Measurements from ENCODE around the gene CRADD. TPM values are rescaled to one million over a fixed set of nuclear protein-coding genes. Genes with fewer than 3 reads are reported as not detected.

The CRADD gene
- total RNA-seq, 1 experiment from 2014 or later = 9.6 TPM

- Histone ChIP-seq H3K36me3 (replicated peaks; ENCODE audit: control insufficient read depth, insufficient read depth, low read length) (no peaks in the 10 kb centered on the region), H3K27me3 (ENCODE audit: control insufficient read depth, insufficient read depth, low read length) (no peaks in the 10 kb centered on the region), H3K4me3 (ENCODE audit: insufficient read depth, low read depth, low read length) (no peak overlapping the region)
- DNase-seq = no peak
These were observed 50.1 kb downstream of the CRADD start for GRCh38 chr12:93727195-93727811.

DNA sequence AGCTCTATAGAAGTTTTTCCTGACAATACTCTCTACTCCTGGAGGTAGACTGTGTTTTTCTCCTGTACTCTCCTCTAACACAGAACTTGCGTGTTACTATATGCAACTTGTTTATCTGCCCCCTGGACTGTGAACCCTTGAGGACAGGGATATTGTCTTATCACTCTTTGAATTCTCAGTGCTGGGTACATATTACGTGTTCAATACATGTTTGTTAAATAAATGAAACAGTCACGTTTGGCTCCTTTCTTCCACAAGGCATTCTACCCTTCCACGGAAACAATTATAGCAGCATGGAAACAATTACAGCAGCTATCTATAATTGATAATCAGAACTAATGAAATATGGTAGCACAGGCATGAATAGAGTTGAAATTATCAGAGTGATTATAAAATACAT, 50.7 kb downstream of the CRADD start:
- Histone ChIP-seq H3K36me3 (replicated peaks; ENCODE audit: control insufficient read depth, insufficient read depth, low read length) (no peaks in the 10 kb centered on the region), H3K4me3 (ENCODE audit: insufficient read depth, low read depth, low read length) (no peak overlapping the region), H3K27me3 (ENCODE audit: control insufficient read depth, insufficient read depth, low read length) (no peaks in the 10 kb centered on the region)
- no peak for DNase-seq

DNA sequence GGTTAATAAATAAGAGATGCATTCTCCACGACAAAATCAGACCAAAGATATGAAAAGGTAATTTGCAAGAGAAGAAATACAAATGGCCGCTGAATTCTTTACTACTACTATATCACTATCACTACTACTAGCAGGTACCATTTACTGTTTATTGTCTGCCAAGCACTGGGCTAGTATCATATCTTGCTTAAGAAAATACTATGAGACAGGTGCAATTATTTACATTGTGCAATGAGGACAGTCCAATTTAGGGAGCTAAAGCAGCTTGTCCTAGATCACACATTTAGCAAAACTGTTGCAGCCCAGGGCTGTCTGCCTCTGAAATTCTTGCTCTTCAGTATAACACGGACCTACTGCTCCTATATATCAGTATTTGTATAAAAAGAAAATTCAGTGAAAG, 52.8 kb downstream of the CRADD start:
- no peaks in the 10 kb centered on the region for H3K27me3 ChIP-seq (ENCODE audit: control insufficient read depth, insufficient read depth, low read length)
- DNase-seq = no peak
- no peaks in the 10 kb centered on the region for H3K36me3 ChIP-seq (replicated peaks; ENCODE audit: control insufficient read depth, insufficient read depth, low read length)
- no peak overlapping the region for H3K4me3 ChIP-seq (ENCODE audit: insufficient read depth, low read depth, low read length)

DNA sequence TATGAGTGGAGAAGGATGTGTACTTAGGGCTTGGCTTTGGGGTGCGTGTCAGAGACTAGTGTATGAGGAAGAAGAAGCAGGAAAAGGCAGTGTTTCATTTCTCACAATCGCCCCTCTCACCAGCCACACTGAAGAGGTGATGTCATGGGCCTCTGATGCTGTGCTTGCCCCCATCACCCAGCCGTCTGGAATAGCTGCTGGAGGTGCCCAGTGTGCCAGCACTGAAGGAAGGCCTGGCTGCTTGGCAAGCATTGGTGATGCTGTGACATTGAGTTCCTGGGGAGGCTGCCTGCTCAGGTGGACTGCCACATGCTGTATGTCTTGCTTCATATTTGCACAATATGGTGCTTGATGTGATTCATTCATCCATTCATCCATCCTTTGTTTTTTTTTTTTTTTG, 56.2 kb downstream of the CRADD start:
- no peak for DNase-seq
- H3K27me3 ChIP-seq (ENCODE audit: control insufficient read depth, insufficient read depth, low read length) = no peaks in the 10 kb centered on the region
- no peaks in the 10 kb centered on the region for H3K36me3 ChIP-seq (replicated peaks; ENCODE audit: control insufficient read depth, insufficient read depth, low read length)
- no peak overlapping the region for H3K4me3 ChIP-seq (ENCODE audit: insufficient read depth, low read depth, low read length)

DNA sequence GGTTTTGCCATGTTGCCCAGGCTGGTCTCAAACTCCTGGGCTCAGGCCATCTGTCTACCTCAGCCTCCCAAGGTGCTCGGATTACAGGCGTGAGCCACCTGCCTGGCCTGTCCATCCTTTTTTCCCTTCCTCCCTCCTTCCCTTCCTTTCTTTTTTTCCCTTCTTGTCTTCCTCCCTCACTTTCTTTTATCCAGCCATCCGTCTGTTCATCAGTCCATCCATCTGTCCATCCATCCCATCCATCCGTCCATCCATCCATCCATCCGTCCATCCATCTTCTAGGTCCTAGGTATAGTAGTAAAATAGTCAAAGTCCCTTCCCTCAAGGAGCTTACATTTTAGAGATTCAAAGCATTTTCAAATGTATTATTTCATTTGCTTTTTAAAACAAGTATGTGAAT, 56.8 kb downstream of the CRADD start:
- Histone ChIP-seq H3K36me3 (replicated peaks; ENCODE audit: control insufficient read depth, insufficient read depth, low read length) (no peaks in the 10 kb centered on the region), H3K27me3 (ENCODE audit: control insufficient read depth, insufficient read depth, low read length) (no peaks in the 10 kb centered on the region), H3K4me3 (ENCODE audit: insufficient read depth, low read depth, low read length) (no peak overlapping the region)
- no peak for DNase-seq

DNA sequence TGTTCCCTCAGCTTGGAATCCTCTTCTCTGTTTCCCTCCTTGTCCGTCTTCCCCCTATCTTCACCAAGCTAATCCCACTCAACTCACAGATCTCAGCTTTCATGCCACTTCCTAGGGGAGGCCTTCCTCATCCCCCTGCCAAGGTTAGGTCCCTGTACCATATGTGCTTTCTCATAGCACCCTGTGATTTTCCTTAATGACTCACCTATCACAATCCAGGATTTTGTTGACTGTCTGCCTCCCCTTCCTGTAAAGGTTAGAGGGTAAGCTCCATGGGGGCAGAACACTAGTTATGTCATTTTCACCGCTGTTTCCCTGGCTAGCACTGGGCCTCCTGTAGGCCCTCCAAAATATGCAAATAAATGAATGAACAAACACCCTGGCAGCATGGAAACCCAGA, 57.6 kb downstream of the CRADD start:
- DNase-seq = no peak
- Histone ChIP-seq H3K4me3 (ENCODE audit: insufficient read depth, low read depth, low read length) (no peak overlapping the region), H3K27me3 (ENCODE audit: control insufficient read depth, insufficient read depth, low read length) (no peaks in the 10 kb centered on the region), H3K36me3 (replicated peaks; ENCODE audit: control insufficient read depth, insufficient read depth, low read length) (no peaks in the 10 kb centered on the region)

- no peaks in the 10 kb centered on the region for H3K27me3 ChIP-seq (ENCODE audit: control insufficient read depth, insufficient read depth, low read length)
- H3K36me3 ChIP-seq (replicated peaks; ENCODE audit: control insufficient read depth, insufficient read depth, low read length) = no peaks in the 10 kb centered on the region
These were observed 59.5 kb downstream of the CRADD start for GRCh38 chr12:93736640-93737178.

DNA sequence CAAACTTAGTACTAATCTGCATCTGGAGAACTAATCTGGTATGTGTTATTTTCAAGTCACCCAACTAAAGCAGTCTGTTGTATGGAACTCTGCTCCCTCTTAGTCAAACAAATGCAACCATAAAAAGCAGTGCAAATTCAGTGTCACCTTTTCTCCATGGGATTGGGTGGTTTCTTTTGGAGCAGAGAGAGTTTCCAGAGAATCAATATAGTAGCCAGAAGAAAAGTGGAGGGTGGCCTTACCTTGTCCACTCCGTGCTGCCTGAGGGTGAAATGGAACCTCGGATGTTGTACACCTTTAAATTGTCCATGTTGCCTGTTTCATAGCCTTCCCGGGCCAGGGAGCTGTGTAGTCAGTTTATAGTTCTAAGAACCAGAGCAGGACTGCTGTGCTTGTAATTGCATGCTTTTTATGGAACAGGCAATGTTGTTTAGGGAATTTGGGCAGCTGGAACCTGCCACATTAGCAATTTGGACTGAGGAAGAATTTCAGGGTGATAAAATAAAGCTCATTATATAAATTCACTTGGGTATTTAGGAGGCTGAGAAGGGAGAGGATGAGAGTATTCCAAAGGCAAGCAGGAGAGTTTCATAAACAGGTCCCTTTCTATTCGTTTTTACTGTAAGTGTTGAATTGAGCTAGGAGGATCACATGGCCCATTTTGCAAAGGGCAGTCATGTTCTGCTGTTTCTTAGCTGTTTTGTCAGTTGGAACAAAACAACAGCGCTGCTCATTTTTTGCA, 60.5 kb downstream of the CRADD start:
- DNase-seq = no peak
- H3K36me3 ChIP-seq (replicated peaks; ENCODE audit: control insufficient read depth, insufficient read depth, low read length) = no peaks in the 10 kb centered on the region
- no peak overlapping the region for H3K4me3 ChIP-seq (ENCODE audit: insufficient read depth, low read depth, low read length)
- no peaks in the 10 kb centered on the region for H3K27me3 ChIP-seq (ENCODE audit: control insufficient read depth, insufficient read depth, low read length)

More at GRCh38 chr12:93736640-93737178, 59.5 kb downstream of the CRADD start:
- no peak overlapping the region for H3K4me3 ChIP-seq (ENCODE audit: insufficient read depth, low read depth, low read length)
- no peak for DNase-seq

- Histone ChIP-seq H3K36me3 (replicated peaks; ENCODE audit: control insufficient read depth, insufficient read depth, low read length) (no peaks in the 10 kb centered on the region), H3K27me3 (ENCODE audit: control insufficient read depth, insufficient read depth, low read length) (no peaks in the 10 kb centered on the region), H3K4me3 (ENCODE audit: insufficient read depth, low read depth, low read length) (no peak overlapping the region)
- no peak for DNase-seq
These were observed 61.3 kb downstream of the CRADD start for GRCh38 chr12:93738199-93739058.

DNA sequence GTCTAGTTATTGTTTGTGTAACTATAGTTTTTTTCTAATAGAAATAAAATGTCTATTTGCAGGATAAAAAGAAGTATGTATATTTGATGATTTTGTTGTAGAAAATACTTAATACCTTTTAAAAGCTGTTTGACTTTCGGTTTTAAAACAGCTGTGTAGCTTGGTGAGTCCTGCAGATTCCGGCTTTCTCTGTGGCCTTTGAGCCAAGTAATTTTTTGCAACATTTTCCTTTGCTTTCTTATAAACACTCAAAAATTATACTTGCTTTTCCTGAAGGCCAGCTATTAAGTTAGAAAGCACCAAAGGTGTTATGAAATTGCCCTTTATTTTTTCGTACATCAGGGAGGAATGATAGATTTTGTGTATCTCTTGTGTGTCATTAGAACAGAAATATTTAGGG, 63.6 kb downstream of the CRADD start:
- Histone ChIP-seq H3K4me3 (ENCODE audit: insufficient read depth, low read depth, low read length) (no peak overlapping the region), H3K36me3 (replicated peaks; ENCODE audit: control insufficient read depth, insufficient read depth, low read length) (no peaks in the 10 kb centered on the region), H3K27me3 (ENCODE audit: control insufficient read depth, insufficient read depth, low read length) (no peaks in the 10 kb centered on the region)
- no peak for DNase-seq

DNA sequence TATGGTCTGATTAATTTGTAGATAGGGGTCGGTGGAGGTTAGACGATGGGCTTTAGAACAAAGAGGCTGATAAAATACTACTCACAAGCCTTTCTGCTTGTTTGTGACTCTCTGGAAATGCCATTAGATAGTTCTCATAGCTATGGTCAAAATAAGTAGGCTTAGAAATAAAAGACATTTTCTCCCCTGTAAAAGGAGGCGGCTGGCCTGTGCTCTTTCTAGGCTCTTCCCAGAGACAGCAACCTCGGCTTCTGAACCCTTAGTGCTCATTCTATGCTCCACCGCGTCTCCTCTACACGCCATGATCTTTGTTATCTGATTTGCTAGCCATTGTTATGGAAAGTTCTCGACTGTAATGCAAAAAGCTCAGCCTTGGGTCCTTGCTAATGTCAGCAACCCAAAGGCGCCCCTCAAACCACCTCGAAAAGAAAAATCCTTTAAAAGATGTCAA, 64.5 kb downstream of the CRADD start:
- Histone ChIP-seq H3K27me3 (ENCODE audit: control insufficient read depth, insufficient read depth, low read length) (no peaks in the 10 kb centered on the region), H3K4me3 (ENCODE audit: insufficient read depth, low read depth, low read length) (peak overlapping the region; percentile 49), H3K36me3 (replicated peaks; ENCODE audit: control insufficient read depth, insufficient read depth, low read length) (no peaks in the 10 kb centered on the region)
- peak; percentile 75 for DNase-seq

DNA sequence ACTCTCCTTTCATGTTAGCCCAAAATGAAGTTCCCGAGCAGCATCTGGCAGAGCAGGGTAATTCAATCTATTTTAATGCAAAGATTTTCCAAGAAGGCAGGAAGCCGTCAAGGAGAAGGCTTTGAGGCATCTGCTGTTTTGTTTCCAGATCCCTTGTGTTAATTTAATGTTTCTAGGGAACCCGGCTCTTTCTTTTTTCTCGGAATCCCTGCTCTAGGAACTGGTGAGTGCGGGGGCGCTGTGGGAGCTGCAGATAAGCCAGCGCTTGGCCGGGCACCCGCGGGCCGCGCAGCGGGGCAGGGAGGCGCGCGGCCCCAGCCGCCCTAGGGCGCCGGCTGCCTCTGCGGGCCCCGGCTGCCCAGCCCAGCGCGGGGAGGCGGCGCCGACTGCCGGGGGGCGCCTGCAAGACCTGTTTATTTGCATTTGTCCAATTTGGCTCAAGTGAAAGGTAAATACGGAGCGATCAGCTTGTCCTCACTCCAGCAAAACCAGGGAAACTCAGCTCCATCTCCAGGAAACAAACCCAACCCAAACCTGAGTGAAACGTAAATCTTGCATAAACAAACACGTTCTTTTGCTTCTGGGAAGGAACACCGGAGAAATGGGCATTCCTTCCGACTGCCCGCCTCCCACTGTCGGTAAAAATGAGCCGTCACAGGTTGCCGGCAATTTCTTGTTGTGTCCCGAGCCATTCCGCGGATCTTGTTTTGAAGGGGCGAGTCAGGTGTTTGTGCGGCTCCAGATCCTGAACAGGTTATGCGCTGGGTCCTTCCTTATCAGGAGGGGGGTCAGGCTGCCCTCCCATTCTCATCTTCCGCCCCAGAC, 65.1 kb downstream of the CRADD start:
- peak; percentile 86 for DNase-seq
- Histone ChIP-seq H3K27me3 (ENCODE audit: control insufficient read depth, insufficient read depth, low read length) (no peaks in the 10 kb centered on the region), H3K4me3 (ENCODE audit: insufficient read depth, low read depth, low read length) (peak overlapping the region; percentile 49), H3K36me3 (replicated peaks; ENCODE audit: control insufficient read depth, insufficient read depth, low read length) (no peaks in the 10 kb centered on the region)

DNA sequence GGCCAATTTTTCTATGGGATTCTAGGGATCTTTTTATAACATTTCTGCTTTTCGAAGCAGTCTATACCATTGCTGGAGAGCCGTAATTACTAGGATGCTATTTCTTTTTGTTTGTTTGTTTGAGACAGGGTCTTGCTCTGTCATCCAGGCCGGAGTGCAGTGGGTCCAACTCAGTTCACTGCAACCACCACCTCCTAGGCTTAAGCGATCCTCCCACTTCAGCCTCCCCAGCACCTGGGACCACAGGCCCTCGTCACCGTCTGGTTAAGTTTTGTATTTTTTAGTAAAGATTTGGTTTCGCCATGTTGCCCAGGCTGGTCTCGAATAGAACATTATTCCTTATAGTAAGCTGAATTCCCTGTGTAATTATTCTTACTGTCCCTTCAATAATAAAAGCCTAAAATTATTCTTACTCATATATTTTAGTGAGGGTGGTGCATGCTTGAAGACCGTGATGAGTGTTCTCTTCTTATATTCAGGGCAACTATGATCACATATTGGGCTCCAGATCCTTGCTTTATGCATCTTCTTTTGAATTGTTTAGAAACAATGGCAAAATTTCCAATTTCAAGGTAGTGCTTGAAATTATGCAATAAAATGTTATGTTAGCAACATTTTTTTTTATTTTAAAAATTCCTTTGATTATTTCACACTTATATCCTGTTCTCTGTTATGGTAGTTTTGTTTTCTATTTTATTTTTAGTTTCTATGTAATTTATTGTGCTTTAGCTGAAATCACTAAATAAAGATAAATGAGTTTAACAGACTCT, 66.2 kb downstream of the CRADD start:
- Histone ChIP-seq H3K36me3 (replicated peaks; ENCODE audit: control insufficient read depth, insufficient read depth, low read length) (no peaks in the 10 kb centered on the region), H3K4me3 (ENCODE audit: insufficient read depth, low read depth, low read length) (no peak overlapping the region; the same call in 1 of the 2 replicates), H3K27me3 (ENCODE audit: control insufficient read depth, insufficient read depth, low read length) (no peaks in the 10 kb centered on the region)
- DNase-seq = no peak
